HepG2 (cell line): ENCODE data around the gene R3HDM4. TPM values are rescaled to one million over a fixed set of nuclear protein-coding genes. Genes with fewer than 3 reads are reported as not detected.
A peak's percentile ranks its signal among the peaks of the same experiment; 100 is the strongest.

Experiments used
- ASH2L ChIP-seq: fragments of 300-600, 200-600 bp; sonication (generic); IDR thresholded peaks from 2 replicates; pipeline ENCODE4 v1.7.0; 2017; ENCODE audit warnings: low read depth, mild to moderate bottlenecking, moderate library complexity, mixed read lengths, low read length; ENCODE audit not compliant: insufficient read length
- GATAD2A ChIP-seq: IDR thresholded peaks from 2 replicates; pipeline ENCODE4 v1.6.1; 2016
- MIER2 ChIP-seq: IDR thresholded peaks from 2 replicates; pipeline ENCODE4 v1.6.1; 2016; ENCODE audit warnings: missing biosample characterization, missing genetic modification reagents
- NCOA2 ChIP-seq: sonication (generic); formaldehyde crosslinking; IDR thresholded peaks from 2 replicates; pipeline ENCODE4 v1.8.0; 2022; ENCODE audit warnings: inconsistent platforms
- SIX1 ChIP-seq: sonication (generic); formaldehyde crosslinking; IDR thresholded peaks from 2 replicates; pipeline ENCODE4 v1.4.0; 2020; ENCODE audit warnings: missing genetic modification reagents, borderline replicate concordance
- SSRP1 ChIP-seq: IDR thresholded peaks from 2 replicates; pipeline ENCODE4 v1.6.1; 2016; ENCODE audit warnings: control low read depth
- STAT6 ChIP-seq: sonication (generic); formaldehyde crosslinking; IDR thresholded peaks from 2 replicates; pipeline ENCODE4 v1.4.0; 2020; ENCODE audit warnings: missing genetic modification reagents, mild to moderate bottlenecking, borderline replicate concordance
- ZMAT5 ChIP-seq: sonication (generic); formaldehyde crosslinking; IDR thresholded peaks from 2 replicates; pipeline ENCODE4 v1.5.0; 2020; ENCODE audit warnings: mild to moderate bottlenecking, low read depth, missing genetic modification reagents, borderline replicate concordance
- ZNF331 ChIP-seq: sonication (generic); formaldehyde crosslinking; IDR thresholded peaks from 2 replicates; pipeline ENCODE4 v1.4.0; 2020; ENCODE audit warnings: missing genetic modification reagents
- ZNF367 ChIP-seq: sonication (generic); formaldehyde crosslinking; IDR thresholded peaks from 2 replicates; pipeline ENCODE4 v1.4.0; 2020; ENCODE audit warnings: missing genetic modification reagents, borderline replicate concordance
- ZNF430 ChIP-seq: sonication (generic); formaldehyde crosslinking; IDR thresholded peaks from 2 replicates; pipeline ENCODE4 v1.9.0; 2021; ENCODE audit warnings: mild to moderate bottlenecking, missing genetic modification reagents
- ZNF557 ChIP-seq: sonication (generic); formaldehyde crosslinking; IDR thresholded peaks from 2 replicates; pipeline ENCODE4 v1.4.0; 2020; ENCODE audit warnings: missing genetic modification reagents
- ZNF644 ChIP-seq: IDR thresholded peaks from 2 replicates; pipeline ENCODE4 v1.6.1; 2016; ENCODE audit warnings: low read depth
- ZNF792 ChIP-seq: IDR thresholded peaks from 2 replicates; pipeline ENCODE4 v1.6.1; 2016
- ZNF800 ChIP-seq: sonication (generic); formaldehyde crosslinking; IDR thresholded peaks from 2 replicates; pipeline ENCODE4 v1.4.0; 2020; ENCODE audit warnings: missing genetic modification reagents
- polyA plus RNA-seq, 8 experiments: library from polyadenylated mRNA; depleted of rRNA in 3 of 8; stranded (reverse) in 7 of 8; unstranded in 1 of 8; fragments of >200 nt; fragmentation: Illumina TruSeq in 4 of 8; extraction: Trizol in 4 of 8; gene quantifications; 2 replicates each; pipeline versions ENCODE4 v1.2.1 to v1.2.3, GENCODE V29; 2011 to 2016; ENCODE audit warnings: low read depth in 4 of 8, missing spikeins in 1 of 8, mixed read lengths in 1 of 8; ENCODE audit not compliant: insufficient read depth in 1 of 8
- total RNA-seq, 5 experiments: library from RNA; depleted of rRNA; stranded (reverse); fragments of >200 nt; fragmentation: Illumina TruSeq; extraction: Trizol; gene quantifications; 2 replicates each; pipeline ENCODE4 v1.2.3, GENCODE V29; 2016; ENCODE audit warnings: low read depth in 1 of 5
- TF ChIP-seq, protein P1 (sequence below): sonication (generic); formaldehyde crosslinking; IDR thresholded peaks from 2 replicates; pipeline ENCODE4 v1.9.0; 2021; ENCODE audit warnings: missing genetic modification reagents, mild to moderate bottlenecking, borderline replicate concordance
- TF ChIP-seq, protein P2 (sequence below): fragments of 450-650 bp; IDR thresholded peaks from 2 replicates; pipeline ENCODE4 v1.6.1; 2016
- TF ChIP-seq, protein P3 (sequence below): sonication (generic); formaldehyde crosslinking; IDR thresholded peaks from 2 replicates; pipeline ENCODE4 v1.4.0; 2020; ENCODE audit warnings: low read depth, mild to moderate bottlenecking, missing genetic modification reagents
- TF ChIP-seq, protein P4 (sequence below): IDR thresholded peaks from 2 replicates; pipeline ENCODE4 v1.6.1; 2012; ENCODE audit warnings: low read depth, low read length, improper control_type of control experiment

Gene R3HDM4
- total and polyA plus RNA-seq, 2 of the 13 experiments (the other 11 are each of a cell fraction or from before 2014, with no cell fraction given) = 26.2 to 26.9 TPM

GRCh38 chr19:928471-929202, 15.6 kb upstream of the R3HDM4 start (continued):
- TF ChIP-seq NCOA2 (CRISPR knock-in tag) (no peak), ZNF800 (CRISPR knock-in tag) (no peak), MIER2 (CRISPR knock-in tag) (no peak), SIX1 (CRISPR knock-in tag) (no peak), ZNF644 (no peak), ZNF331 (CRISPR knock-in tag) (no peak), ZNF367 (no peak), ZNF792 (CRISPR knock-in tag) (no peak), GATAD2A (CRISPR knock-in tag) (peak; percentile 27; the same call in 1 of the 2 replicates), ASH2L (no peak), STAT6 (no peak), SSRP1 (peak; percentile 45; the same call in 1 of the 2 replicates), ZMAT5 (CRISPR knock-in tag) (no peak), ZNF430 (0 out of 2 replicates have a peak, but pooled peaks have one; percentile 51), ZNF557 (CRISPR knock-in tag) (no peak)
- TF ChIP-seq, protein P1, sequence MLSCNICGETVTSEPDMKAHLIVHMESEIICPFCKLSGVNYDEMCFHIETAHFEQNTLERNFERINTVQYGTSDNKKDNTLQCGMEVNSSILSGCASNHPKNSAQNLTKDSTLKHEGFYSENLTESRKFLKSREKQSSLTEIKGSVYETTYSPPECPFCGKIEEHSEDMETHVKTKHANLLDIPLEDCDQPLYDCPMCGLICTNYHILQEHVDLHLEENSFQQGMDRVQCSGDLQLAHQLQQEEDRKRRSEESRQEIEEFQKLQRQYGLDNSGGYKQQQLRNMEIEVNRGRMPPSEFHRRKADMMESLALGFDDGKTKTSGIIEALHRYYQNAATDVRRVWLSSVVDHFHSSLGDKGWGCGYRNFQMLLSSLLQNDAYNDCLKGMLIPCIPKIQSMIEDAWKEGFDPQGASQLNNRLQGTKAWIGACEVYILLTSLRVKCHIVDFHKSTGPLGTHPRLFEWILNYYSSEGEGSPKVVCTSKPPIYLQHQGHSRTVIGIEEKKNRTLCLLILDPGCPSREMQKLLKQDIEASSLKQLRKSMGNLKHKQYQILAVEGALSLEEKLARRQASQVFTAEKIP = no peak
- TF ChIP-seq, protein P2, sequence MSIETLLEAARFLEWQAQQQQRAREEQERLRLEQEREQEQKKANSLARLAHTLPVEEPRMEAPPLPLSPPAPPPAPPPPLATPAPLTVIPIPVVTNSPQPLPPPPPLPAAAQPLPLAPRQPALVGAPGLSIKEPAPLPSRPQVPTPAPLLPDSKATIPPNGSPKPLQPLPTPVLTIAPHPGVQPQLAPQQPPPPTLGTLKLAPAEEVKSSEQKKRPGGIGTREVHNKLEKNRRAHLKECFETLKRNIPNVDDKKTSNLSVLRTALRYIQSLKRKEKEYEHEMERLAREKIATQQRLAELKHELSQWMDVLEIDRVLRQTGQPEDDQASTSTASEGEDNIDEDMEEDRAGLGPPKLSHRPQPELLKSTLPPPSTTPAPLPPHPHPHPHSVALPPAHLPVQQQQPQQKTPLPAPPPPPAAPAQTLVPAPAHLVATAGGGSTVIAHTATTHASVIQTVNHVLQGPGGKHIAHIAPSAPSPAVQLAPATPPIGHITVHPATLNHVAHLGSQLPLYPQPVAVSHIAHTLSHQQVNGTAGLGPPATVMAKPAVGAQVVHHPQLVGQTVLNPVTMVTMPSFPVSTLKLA = no peak
- TF ChIP-seq, protein P3, sequence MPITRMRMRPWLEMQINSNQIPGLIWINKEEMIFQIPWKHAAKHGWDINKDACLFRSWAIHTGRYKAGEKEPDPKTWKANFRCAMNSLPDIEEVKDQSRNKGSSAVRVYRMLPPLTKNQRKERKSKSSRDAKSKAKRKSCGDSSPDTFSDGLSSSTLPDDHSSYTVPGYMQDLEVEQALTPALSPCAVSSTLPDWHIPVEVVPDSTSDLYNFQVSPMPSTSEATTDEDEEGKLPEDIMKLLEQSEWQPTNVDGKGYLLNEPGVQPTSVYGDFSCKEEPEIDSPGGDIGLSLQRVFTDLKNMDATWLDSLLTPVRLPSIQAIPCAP = no peak
- TF ChIP-seq, protein P4, sequence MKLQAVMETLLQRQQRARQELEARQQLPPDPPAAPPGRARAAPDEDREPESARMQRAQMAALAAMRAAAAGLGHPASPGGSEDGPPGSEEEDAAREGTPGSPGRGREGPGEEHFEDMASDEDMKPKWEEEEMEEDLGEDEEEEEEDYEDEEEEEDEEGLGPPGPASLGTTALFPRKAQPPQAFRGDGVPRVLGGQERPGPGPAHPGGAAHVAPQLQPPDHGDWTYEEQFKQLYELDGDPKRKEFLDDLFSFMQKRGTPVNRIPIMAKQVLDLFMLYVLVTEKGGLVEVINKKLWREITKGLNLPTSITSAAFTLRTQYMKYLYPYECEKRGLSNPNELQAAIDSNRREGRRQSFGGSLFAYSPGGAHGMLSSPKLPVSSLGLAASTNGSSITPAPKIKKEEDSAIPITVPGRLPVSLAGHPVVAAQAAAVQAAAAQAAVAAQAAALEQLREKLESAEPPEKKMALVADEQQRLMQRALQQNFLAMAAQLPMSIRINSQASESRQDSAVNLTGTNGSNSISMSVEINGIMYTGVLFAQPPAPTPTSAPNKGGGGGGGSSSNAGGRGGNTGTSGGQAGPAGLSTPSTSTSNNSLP = no peak
